IgD-negative memory B cell (primary cell): Measurements from ENCODE around the gene TAGLN3. TPM values are rescaled to one million over a fixed set of nuclear protein-coding genes. Genes with fewer than 3 reads are reported as not detected.

Experiments used
- H3K27ac Mint-ChIP-seq, 3 donors: one replicate each; pipeline ENCODE4 v1.8.0; 2020 to 2022; ENCODE audit warnings: mild to moderate bottlenecking in 3 of 3, mixed read lengths in 3 of 3, moderate library complexity in 1 of 3
- H3K27me3 Mint-ChIP-seq: one replicate; pipeline ENCODE4 v1.8.0; 2021; ENCODE audit warnings: mixed read lengths
- H3K36me3 Mint-ChIP-seq: one replicate; pipeline ENCODE4 v1.8.0; 2020; ENCODE audit warnings: mild to moderate bottlenecking, mixed read lengths
- H3K4me1 Mint-ChIP-seq, 3 donors: one replicate each; pipeline ENCODE4 v1.8.0; 2020 to 2022; ENCODE audit warnings: mixed read lengths in 3 of 3, mild to moderate bottlenecking in 1 of 3
- H3K4me3 Mint-ChIP-seq, 4 donors: one replicate each; pipeline ENCODE4 v1.8.0; 2020 to 2022; ENCODE audit warnings: mild to moderate bottlenecking in 4 of 4, mixed read lengths in 4 of 4, moderate library complexity in 3 of 4
- H3K9me3 Mint-ChIP-seq, 3 donors: one replicate each; pipeline ENCODE4 v1.8.0; 2020 to 2021; ENCODE audit warnings: mixed read lengths in 3 of 3, mild to moderate bottlenecking in 1 of 3
- polyA plus RNA-seq: library from polyadenylated mRNA; unstranded; fragments of 300-500 nt; fragmentation: Illumina TruSeq; gene quantifications from one replicate; pipeline ENCODE4 v1.2.3, GENCODE V29; 2021

Gene TAGLN3
- polyA plus RNA-seq, 1 donor from 2014 or later: not detected

- Mint-ChIP-seq H3K36me3 (no peaks in the 10 kb centered on the region), H3K27ac (no peak overlapping the region), H3K4me3 (no peak overlapping the region), H3K9me3 (no peaks in the 10 kb centered on the region), H3K27me3 (no peaks in the 10 kb centered on the region), H3K4me1 (peaks cover 2 to 5% (median 2%) of the 10 kb centered on the region in 3 donors)
Observed at GRCh38 chr3:111968319-111969054, 30.2 kb upstream of the TAGLN3 start.

GRCh38 chr3:111970376-111970775, 28.3 kb upstream of the TAGLN3 start:
- H3K27ac Mint-ChIP-seq: no peak overlapping the region
- H3K27me3 Mint-ChIP-seq: peaks cover 2% of the 10 kb centered on the region
- H3K4me1 Mint-ChIP-seq: peaks cover 2 to 5% (median 2%) of the 10 kb centered on the region in 3 donors
- no peak overlapping the region for H3K4me3 Mint-ChIP-seq
- H3K9me3 Mint-ChIP-seq: no peaks in the 10 kb centered on the region
- H3K36me3 Mint-ChIP-seq: no peaks in the 10 kb centered on the region

GRCh38 chr3:111971533-111972130, 27.1 kb upstream of the TAGLN3 start:
- H3K27ac Mint-ChIP-seq: no peak overlapping the region
- no peaks in the 10 kb centered on the region for H3K9me3 Mint-ChIP-seq
- no peak overlapping the region for H3K4me3 Mint-ChIP-seq
- no peaks in the 10 kb centered on the region for H3K36me3 Mint-ChIP-seq
- H3K4me1 Mint-ChIP-seq: peaks cover 2 to 10% (median 2%) of the 10 kb centered on the region in 3 donors
- H3K27me3 Mint-ChIP-seq: peaks cover 2% of the 10 kb centered on the region

GRCh38 chr3:111972891-111973290, 25.8 kb upstream of the TAGLN3 start:
- H3K27me3 Mint-ChIP-seq: peaks cover 4% of the 10 kb centered on the region
- H3K9me3 Mint-ChIP-seq: no peaks in the 10 kb centered on the region
- H3K36me3 Mint-ChIP-seq: no peaks in the 10 kb centered on the region
- no peak overlapping the region for H3K4me3 Mint-ChIP-seq
- H3K27ac Mint-ChIP-seq: no peak overlapping the region
- H3K4me1 Mint-ChIP-seq: peaks cover 0 to 7% (median 0%) of the 10 kb centered on the region in 3 donors

- no peaks in the 10 kb centered on the region for H3K36me3 Mint-ChIP-seq
- no peaks in the 10 kb centered on the region for H3K9me3 Mint-ChIP-seq
- H3K27ac Mint-ChIP-seq: no peak overlapping the region
- H3K4me1 Mint-ChIP-seq: peaks cover 6 to 22% (median 8%) of the 10 kb centered on the region in 3 donors
- H3K4me3 Mint-ChIP-seq: no peak overlapping the region
- peaks cover 4% of the 10 kb centered on the region for H3K27me3 Mint-ChIP-seq
Observed at GRCh38 chr3:111975131-111975530, 23.6 kb upstream of the TAGLN3 start.

GRCh38 chr3:111976254-111976653, 22.5 kb upstream of the TAGLN3 start:
- Mint-ChIP-seq H3K9me3 (no peaks in the 10 kb centered on the region), H3K36me3 (no peaks in the 10 kb centered on the region), H3K27me3 (peaks cover 4% of the 10 kb centered on the region), H3K4me1 (peaks cover 15 to 31% (median 17%) of the 10 kb centered on the region in 3 donors), H3K27ac (peak overlapping the region in 1 of 3 donors; percentile 41), H3K4me3 (peak overlapping the region in 1 of 4 donors; percentile 86)

- peaks cover 27 to 48% (median 34%) of the 10 kb centered on the region in 3 donors for H3K4me1 Mint-ChIP-seq
- no peaks in the 10 kb centered on the region for H3K36me3 Mint-ChIP-seq
- H3K4me3 Mint-ChIP-seq: peak within 1 kb of the TSS; percentile 94 to 98 (median 96)
- peaks cover 4% of the 10 kb centered on the region for H3K27me3 Mint-ChIP-seq
- peak within 1 kb of the TSS; percentile 45 to 94 (median 92) for H3K27ac Mint-ChIP-seq
- no peaks in the 10 kb centered on the region for H3K9me3 Mint-ChIP-seq
Observed at GRCh38 chr3:111978583-111979433, 19.9 kb upstream of the TAGLN3 start, which contains the start of gene ABHD10. TSS of gene ABHD10 (plus strand) at chr3:111979026. CDS start at chr3:111979062, 36 bp downstream.

- Mint-ChIP-seq H3K4me1 (peaks cover 27 to 48% (median 36%) of the 10 kb centered on the region in 3 donors), H3K9me3 (no peaks in the 10 kb centered on the region), H3K27ac (peak overlapping the region; percentile 45 to 94 (median 92)), H3K4me3 (peak overlapping the region; percentile 94 to 98 (median 96)), H3K27me3 (peaks cover 4% of the 10 kb centered on the region), H3K36me3 (no peaks in the 10 kb centered on the region)
Observed at GRCh38 chr3:111979434-111980038, 19.2 kb upstream of the TAGLN3 start.

- peak overlapping the region in 1 of 3 donors; percentile 76 for H3K27ac Mint-ChIP-seq
- no peaks in the 10 kb centered on the region for H3K36me3 Mint-ChIP-seq
- peak overlapping the region; percentile 34 to 98 (median 96) for H3K4me3 Mint-ChIP-seq
- H3K9me3 Mint-ChIP-seq: no peaks in the 10 kb centered on the region
- peaks cover 28 to 48% (median 45%) of the 10 kb centered on the region in 3 donors for H3K4me1 Mint-ChIP-seq
- peaks cover 2% of the 10 kb centered on the region for H3K27me3 Mint-ChIP-seq
Observed at GRCh38 chr3:111980716-111981456, 17.8 kb upstream of the TAGLN3 start.

- Mint-ChIP-seq H3K27ac (no peak overlapping the region), H3K36me3 (no peaks in the 10 kb centered on the region), H3K4me1 (peaks cover 29 to 45% (median 45%) of the 10 kb centered on the region in 3 donors), H3K27me3 (peaks cover 2% of the 10 kb centered on the region), H3K9me3 (no peaks in the 10 kb centered on the region), H3K4me3 (peak overlapping the region in 2 of 4 donors; percentile 73 to 97)
Observed at GRCh38 chr3:111981457-111981763, 17.3 kb upstream of the TAGLN3 start.

GRCh38 chr3:111984636-111985298, 14.0 kb upstream of the TAGLN3 start:
- no peaks in the 10 kb centered on the region for H3K36me3 Mint-ChIP-seq
- no peaks in the 10 kb centered on the region for H3K9me3 Mint-ChIP-seq
- no peak overlapping the region for H3K27ac Mint-ChIP-seq
- H3K4me1 Mint-ChIP-seq: peaks cover 25 to 46% (median 44%) of the 10 kb centered on the region in 3 donors
- H3K27me3 Mint-ChIP-seq: no peaks in the 10 kb centered on the region
- no peak overlapping the region for H3K4me3 Mint-ChIP-seq

- H3K36me3 Mint-ChIP-seq: no peaks in the 10 kb centered on the region
- no peaks in the 10 kb centered on the region for H3K27me3 Mint-ChIP-seq
- H3K4me3 Mint-ChIP-seq: no peak overlapping the region
- H3K4me1 Mint-ChIP-seq: peaks cover 10 to 29% (median 27%) of the 10 kb centered on the region in 3 donors
- H3K27ac Mint-ChIP-seq: no peak overlapping the region
- H3K9me3 Mint-ChIP-seq: no peaks in the 10 kb centered on the region
Observed at GRCh38 chr3:111986800-111987199, 11.9 kb upstream of the TAGLN3 start.

GRCh38 chr3:111989061-111989678, 9.6 kb upstream of the TAGLN3 start:
- Mint-ChIP-seq H3K4me3 (peak overlapping the region in 1 of 4 donors; percentile 28), H3K9me3 (no peaks in the 10 kb centered on the region), H3K4me1 (peaks cover 2 to 17% (median 16%) of the 10 kb centered on the region in 3 donors), H3K36me3 (no peaks in the 10 kb centered on the region), H3K27me3 (no peaks in the 10 kb centered on the region), H3K27ac (no peak overlapping the region)
